NCI-H1930 (cell line): ENCODE measurements around the gene RRN3.
"Not testable (repeated sequence)": the region's sequence is repeated elsewhere in the genome, so short reads cannot be mapped to it uniquely, and the experiment has no call there.

Source experiments
- DNase-seq, 2 experiments: peaks; one replicate each; lab custom pipeline; 2025; lab: John Stamatoyannopoulos, UW

RRN3 gene

DNA sequence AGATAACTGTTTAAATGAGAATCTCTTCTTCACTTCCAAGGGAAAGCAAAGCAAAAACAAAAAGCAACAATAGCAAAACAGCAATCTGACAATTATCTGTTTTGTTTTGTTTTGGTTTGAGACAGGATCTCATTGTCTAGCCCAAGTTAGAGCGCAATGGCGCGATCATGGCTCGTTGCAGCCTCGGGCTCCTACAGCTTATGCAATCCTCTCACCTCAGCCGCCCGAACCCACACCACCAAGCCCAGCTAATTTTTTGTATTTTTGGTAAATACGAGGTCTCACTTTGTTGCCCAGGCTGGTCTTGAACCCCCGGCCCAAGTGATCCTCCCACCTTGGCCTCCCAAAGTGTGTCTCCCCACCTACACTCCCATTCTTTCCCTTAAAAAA is 2.5 kb upstream of the RRN3 start:
- not testable (repeated sequence) for DNase-seq

DNA sequence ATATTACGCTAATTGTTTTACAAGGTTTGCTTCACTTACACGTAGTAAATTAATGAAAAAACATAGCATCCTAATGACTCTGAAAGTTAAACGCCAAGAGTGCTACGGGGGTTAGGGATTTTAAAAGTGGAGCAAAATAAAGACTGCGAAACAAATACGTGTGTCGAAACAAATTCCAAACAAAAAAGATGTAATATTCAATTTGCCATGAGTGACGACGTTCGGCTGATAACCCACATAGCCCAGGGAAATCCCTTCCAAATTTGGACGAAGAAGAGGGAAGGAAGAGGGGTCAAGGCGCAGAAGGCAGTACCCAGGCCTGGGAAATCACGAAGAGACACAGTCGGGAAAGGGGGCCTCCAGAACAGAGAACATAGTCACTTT is 509 bp downstream of the RRN3 start:
- DNase-seq, result not testable (repeated sequence)

GRCh38 chr16:15090663-15091269 is 3.3 kb downstream of the RRN3 start:
- DNase-seq, result not testable (repeated sequence)

DNA sequence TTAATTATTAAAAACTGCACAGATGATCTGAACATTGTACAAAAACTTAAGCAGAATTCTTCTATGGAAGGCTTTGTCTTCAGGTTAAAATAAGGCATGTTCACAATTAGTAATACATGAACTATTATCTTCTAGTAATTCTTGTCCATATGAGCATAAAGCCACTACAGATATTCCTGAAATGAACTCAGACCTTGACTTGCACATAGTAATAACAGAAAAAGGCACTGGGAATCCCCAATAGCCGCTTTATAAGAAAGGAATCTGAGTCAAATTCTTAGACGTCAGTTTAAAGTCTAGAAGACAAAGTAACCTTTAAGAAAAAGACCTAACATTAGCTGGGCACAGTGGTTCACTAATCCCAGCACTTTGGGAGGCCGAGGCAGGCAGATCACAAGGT is 11.3 kb downstream of the RRN3 start:
- not testable (repeated sequence) for DNase-seq

DNA sequence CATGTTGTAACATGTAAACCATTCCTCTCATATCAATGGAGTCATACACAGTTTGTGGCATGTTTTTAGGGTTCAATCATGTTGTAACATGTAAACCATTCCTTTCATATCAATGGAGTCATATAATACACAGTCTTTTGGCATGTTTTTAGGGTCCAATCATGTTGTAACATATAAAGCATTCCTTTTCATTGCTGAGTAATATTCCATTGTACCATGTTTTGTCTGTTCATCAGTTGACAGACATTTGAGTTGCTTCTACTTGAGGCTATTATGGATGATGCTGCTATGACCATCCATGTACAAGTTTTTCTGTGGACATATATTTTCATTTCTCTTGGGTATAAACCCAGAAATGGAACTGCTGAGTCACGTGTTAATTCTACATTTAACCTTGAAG is 13.2 kb downstream of the RRN3 start:
- not testable (repeated sequence) for DNase-seq

- DNase-seq, result not testable (repeated sequence)
Observed at GRCh38 chr16:15076161-15076560, 17.9 kb downstream of the RRN3 start.

- no peak for DNase-seq
Observed at GRCh38 chr16:15073101-15073500, 21.0 kb downstream of the RRN3 start.

- DNase-seq, result not testable (repeated sequence)
Observed at GRCh38 chr16:15071916-15072769, 21.9 kb downstream of the RRN3 start.

- not testable (repeated sequence) for DNase-seq
Observed at GRCh38 chr16:15071013-15071412, 23.1 kb downstream of the RRN3 start.

DNA sequence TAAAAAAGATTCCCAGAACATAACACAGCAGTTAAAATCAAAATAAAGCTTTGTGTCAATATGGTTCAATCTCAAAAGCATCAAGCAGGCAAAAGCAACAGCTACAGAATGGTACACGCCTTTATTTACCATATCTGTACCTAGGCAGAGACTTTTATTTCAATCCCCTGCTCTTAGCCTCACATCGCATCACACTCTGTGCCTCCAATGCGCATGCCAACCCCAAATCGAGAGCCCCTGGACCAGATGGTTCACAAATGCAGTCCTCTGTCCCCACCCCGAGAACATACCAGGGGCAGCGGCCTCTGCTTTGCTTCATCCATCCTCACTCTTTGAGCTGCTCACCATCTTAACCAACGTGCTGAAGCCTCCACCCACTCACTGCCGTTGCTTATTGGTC is 27.4 kb downstream of the RRN3 start:
- not testable (repeated sequence) for DNase-seq

- DNase-seq, result not testable (repeated sequence)
Observed at GRCh38 chr16:15065961-15066360, 28.1 kb downstream of the RRN3 start.

DNA sequence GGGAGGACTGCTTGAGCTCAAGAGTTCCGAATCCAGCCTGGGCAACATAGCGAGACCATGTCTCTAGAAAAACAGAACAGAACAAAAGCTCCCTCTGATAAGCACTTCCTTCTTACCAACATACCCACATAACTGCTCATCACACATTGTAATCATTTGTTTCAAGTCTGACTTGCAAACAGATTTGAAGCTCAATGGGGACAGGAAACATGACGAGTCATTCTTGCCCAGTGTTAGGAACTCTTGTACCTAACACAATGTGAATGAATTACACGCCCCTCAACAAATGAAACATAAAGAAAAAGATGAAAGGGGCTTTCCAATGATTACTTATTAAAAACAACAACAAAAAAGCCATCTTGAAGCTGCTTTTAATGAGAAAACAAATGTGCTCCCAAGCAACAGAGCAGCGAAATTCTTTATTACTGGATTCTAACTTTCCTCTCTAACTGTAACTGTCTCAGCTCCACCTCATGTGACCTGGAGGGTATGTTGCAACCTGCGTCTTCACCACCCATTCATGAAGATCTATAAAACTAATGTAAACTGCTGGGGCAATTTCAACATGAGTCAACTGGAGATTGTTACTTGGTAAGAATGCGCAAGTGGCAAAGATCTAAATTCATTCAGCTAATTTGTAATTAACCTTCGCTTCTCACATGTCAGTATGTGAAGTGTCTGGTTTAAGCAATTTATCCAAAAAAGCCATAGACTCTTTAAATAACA is 31.8 kb downstream of the RRN3 start:
- not testable (repeated sequence) for DNase-seq

- DNase-seq, result no peak
Observed at GRCh38 chr16:15059324-15059723, 34.7 kb downstream of the RRN3 start.

- DNase-seq, result no peak
Observed at GRCh38 chr16:15057681-15058417, 36.2 kb downstream of the RRN3 start.

GRCh38 chr16:15055141-15056053 is 38.7 kb downstream of the RRN3 start:
- peak in 1 of 2 experiments; percentile 65 for DNase-seq

DNA sequence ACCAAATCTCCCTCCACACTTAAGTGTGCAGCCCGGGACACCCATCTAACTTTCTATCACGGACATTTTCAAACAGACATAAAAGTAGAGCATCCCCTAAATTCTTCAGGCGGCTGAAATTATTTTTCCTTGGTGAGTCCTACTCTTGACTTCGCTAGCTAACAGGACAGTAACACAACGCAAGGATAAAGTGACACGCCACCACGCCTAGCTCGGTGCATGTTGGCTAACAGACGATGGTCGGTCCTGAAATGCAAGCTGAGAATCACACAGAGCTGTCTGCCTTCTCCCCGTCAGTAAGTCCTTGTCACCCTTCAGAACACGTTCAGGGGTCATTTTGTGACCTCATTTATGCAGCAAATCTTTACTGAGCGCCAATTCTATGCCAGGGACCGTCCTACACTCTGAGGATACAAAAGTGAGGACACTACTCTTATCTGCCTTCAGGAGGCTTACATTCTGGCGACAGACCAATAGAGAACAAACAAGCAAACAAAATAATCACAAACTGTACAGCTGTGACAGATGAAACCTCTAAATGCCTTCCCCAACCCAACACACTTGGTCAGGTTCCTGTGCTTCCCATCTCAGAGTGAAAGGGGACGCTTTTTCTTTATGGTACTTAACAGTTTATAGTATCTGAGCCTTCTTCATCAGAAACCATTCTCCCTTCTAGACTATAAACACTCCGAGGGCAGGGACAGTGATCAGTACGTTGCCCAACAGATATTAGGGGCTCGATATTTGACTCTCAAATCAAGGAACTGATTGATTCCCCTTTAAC is 39.5 kb downstream of the RRN3 start:
- DNase-seq, result no peak

DNA sequence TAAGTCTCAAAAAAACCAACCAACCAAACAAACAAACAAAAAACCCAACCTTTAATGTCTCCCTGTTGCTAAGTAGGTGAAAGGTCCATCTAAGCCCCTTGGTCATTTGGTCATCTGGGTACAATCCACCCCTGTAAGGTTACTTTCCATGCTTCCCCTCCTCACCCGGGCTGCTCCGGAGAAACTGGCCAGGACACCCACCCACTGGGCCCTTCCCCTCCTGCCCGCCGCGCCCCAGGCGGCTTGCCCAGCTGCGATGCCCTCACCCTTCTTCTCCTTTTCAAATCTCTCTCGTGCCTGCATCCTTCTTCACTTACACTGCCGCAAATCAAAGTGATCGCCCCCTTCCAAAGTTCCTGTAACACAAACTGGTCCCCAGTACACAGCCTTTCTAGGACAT is 40.2 kb downstream of the RRN3 start:
- no peak for DNase-seq

DNA sequence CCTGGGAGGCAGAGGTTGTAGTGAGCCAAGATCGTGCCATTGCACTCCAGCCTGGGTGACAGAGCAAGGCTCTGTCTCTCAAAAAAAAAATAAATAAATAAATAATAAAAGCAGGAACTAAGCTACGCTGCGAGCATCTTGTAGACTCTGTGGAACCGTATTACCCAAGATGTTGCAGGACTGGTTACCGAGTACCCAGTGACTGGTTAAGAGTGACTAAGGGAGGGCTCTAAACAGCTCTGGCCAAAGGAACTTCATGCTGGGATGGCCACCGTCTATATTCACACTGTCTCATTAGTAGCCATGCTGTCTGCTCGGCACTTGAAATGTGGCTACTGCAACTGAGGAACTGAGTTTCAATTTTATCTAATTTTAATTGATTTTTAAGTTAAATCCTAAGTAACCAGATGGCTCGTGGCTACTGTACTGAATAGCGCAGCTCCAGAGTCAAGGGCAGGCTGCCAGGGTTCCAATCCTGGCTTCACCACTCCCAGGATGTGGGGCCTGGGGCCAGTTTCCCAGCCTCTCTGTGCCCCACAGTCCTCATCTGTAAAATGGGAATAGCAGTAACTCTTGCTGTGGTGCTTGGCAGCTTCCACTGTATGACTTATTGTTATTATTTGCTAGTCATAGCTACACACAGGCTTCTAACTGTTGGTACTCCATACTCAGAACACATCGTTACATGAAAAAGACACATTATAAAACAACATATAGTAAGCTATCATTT is 41.2 kb downstream of the RRN3 start:
- DNase-seq, result no peak

DNA sequence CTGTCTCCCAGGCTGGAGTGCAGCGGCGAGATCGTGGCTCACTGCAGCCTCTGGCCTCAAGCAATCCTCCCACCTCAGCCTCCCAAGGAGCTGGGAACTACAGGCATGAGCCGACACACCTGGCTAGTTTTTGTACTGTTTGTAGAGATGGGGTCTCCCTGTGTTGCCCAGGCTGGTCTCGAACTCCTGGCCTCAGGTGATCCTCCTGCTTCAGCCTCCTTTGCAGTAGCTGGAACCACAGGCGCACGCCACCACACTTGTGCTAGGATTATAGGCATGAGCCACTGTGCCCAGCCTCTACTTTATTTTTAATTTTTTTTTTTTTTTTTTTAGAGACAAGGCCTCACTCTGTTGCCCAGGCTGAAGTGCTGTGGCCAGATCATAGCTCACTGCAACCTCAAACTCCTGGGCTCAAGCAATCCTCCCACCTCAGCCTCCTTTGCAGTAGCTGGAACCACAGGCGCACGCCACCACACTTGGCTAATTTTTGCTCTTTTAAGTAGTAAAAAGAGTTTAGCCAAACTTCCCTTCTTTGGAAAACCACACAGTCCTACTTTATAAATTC is 42.6 kb downstream of the RRN3 start:
- no peak for DNase-seq
